GM10248 (cell line): Measurements from ENCODE around the gene CCDC3.

Experiments
- CTCF ChIA-PET: fragments of 300-600 bp; sonication (Branson Sonifier 250); formaldehyde crosslinking; extraction: SDS; loops from one replicate; lab custom pipeline; 2021; ENCODE audit warnings: antibody characterized with exemption; lab: Yijun Ruan, JAX
- POLR2A ChIA-PET: fragments of 350-650 bp; sonication (Branson Sonifier 250); formaldehyde crosslinking; extraction: SDS; loops from one replicate; lab custom pipeline; 2020; ENCODE audit warnings: antibody characterized with exemption; lab: Yijun Ruan, JAX
- DNase-seq: peaks from one replicate; pipeline ENCODE4 v3.0.0; 2012; ENCODE audit errors: extremely low spot score
- TF ChIP-seq, protein P1 (sequence below): IDR thresholded peaks from 2 replicates; pipeline ENCODE4 v1.5.1; 2012; ENCODE audit warnings: mild to moderate bottlenecking, low read depth; ENCODE audit errors: extremely low read depth, missing control alignments, control extremely low read depth

CCDC3 gene

DNA sequence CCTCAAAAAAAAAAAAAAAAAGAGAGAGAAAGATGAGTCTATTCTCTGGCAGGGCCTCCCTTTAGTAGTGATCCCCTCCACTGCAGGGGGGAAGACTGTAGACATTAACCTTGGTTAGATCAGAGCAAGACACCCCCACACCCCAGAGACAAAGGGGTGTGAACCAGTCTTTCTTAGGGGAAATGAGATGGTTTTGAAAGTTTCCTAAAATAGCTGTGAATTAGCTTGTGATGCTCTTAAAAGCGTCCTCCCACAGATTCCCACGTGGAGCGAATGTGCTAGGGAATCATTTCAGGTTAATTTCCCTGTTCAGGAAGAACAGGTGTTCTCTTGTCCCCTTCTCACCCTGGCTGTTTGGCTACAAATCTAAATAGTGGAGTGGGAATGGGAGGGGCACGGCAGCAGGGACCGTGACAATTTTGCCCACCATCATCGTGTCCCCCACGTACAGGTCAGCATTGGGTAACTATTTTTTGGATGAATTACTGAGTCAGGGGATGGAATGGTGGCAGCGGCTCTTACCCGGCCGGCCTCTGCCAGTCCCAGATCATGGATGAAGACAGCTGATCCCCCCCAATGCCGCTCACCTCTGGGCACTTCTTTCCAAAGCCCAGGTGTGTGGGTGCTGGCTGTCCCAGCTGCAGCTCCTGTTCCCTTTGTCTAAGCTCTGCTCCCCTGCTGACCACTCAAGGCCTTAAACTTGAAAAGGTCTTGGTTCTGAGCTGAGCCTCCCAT, 152.9 kb downstream of the CCDC3 start:
- no peak for DNase-seq
- ChIA-PET CTCF (interaction anchor here (1.0 kb wide), 1 partner anchor 10 kb away, joined by 3 read pairs; no protein-coding TSS in a partner anchor), POLR2A (no interaction called here)
- TF ChIP-seq, protein P1, sequence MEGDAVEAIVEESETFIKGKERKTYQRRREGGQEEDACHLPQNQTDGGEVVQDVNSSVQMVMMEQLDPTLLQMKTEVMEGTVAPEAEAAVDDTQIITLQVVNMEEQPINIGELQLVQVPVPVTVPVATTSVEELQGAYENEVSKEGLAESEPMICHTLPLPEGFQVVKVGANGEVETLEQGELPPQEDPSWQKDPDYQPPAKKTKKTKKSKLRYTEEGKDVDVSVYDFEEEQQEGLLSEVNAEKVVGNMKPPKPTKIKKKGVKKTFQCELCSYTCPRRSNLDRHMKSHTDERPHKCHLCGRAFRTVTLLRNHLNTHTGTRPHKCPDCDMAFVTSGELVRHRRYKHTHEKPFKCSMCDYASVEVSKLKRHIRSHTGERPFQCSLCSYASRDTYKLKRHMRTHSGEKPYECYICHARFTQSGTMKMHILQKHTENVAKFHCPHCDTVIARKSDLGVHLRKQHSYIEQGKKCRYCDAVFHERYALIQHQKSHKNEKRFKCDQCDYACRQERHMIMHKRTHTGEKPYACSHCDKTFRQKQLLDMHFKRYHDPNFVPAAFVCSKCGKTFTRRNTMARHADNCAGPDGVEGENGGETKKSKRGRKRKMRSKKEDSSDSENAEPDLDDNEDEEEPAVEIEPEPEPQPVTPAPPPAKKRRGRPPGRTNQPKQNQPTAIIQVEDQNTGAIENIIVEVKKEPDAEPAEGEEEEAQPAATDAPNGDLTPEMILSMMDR, result no peak

- CTCF ChIA-PET, result interaction anchor here (0.8 to 2.2 kb wide), 4 partner anchors 10 to 29 kb away, joined by 3 to 9 read pairs (median 4); no protein-coding TSS in a partner anchor
- POLR2A ChIA-PET, result no interaction called here
- TF ChIP-seq, protein P1, result peak; percentile 29
- no peak for DNase-seq
Observed at GRCh38 chr10:12847361-12847975, 154.0 kb downstream of the CCDC3 start.

- DNase-seq, result no peak
- CTCF ChIA-PET, result interaction anchor here (0.8 to 2.2 kb wide), 4 partner anchors 9 to 28 kb away, joined by 3 to 9 read pairs (median 4); no protein-coding TSS in a partner anchor
- TF ChIP-seq, protein P1, result no peak
- POLR2A ChIA-PET, result no interaction called here
Observed at GRCh38 chr10:12846718-12847117, 154.8 kb downstream of the CCDC3 start.
